ENCODE data around the gene MPPE1. TPM values are rescaled to one million over a fixed set of nuclear protein-coding genes. Genes with fewer than 3 reads are reported as not detected.
"Not testable (repeated sequence)": the region's sequence is repeated elsewhere in the genome, so short reads cannot be mapped to it uniquely, and the experiment has no call there.

MPPE1 gene
- total RNA-seq, 1 donor from 2014 or later: 37.5 TPM

- not testable (repeated sequence) for H3K27ac Mint-ChIP-seq; H3K4me3 Mint-ChIP-seq (ENCODE audit: low read depth); DNase-seq (ENCODE audit: low spot score); H3K9me3 Mint-ChIP-seq; H3K27me3 Mint-ChIP-seq (ENCODE audit: low read depth); H3K36me3 Mint-ChIP-seq (ENCODE audit: low read depth)
- intact Hi-C loops (cut with micrococcal nuclease): loop anchor here (5.0 to 10.0 kb wide), 2 partner anchors 90 to 848 kb away; partner anchors contain the start of genes CEP76 and PSMG2
- H3K4me1 Mint-ChIP-seq (ENCODE audit: low read depth): peaks cover 45% of the 10 kb centered on the region
These were observed 53.6 kb downstream of the MPPE1 start for GRCh38 chr18:11854554-11854953.

- intact Hi-C loops (cut with micrococcal nuclease): loop anchor here (1.0 to 10.0 kb wide), 4 partner anchors 57 to 850 kb away; partner anchors contain the start of genes CEP76, IMPA2, MPPE1 and PSMG2
- H3K27me3 Mint-ChIP-seq (ENCODE audit: low read depth): no peaks in the 10 kb centered on the region
- peak overlapping the region; percentile 100 for H3K4me3 Mint-ChIP-seq (ENCODE audit: low read depth)
- peaks cover 9% of the 10 kb centered on the region for H3K36me3 Mint-ChIP-seq (ENCODE audit: low read depth)
- peaks cover 29% of the 10 kb centered on the region for H3K4me1 Mint-ChIP-seq (ENCODE audit: low read depth)
- peak overlapping the region; percentile 100 for H3K27ac Mint-ChIP-seq
- no peaks in the 10 kb centered on the region for H3K9me3 Mint-ChIP-seq
- peak; percentile 54 for DNase-seq (ENCODE audit: low spot score)
These were observed 56.2 kb downstream of the MPPE1 start for GRCh38 chr18:11851806-11852337.

- Mint-ChIP-seq H3K27ac (peak within 1 kb of the TSS; percentile 100), H3K9me3 (no peaks in the 10 kb centered on the region), H3K36me3 (ENCODE audit: low read depth) (peaks cover 9% of the 10 kb centered on the region), H3K27me3 (ENCODE audit: low read depth) (no peaks in the 10 kb centered on the region), H3K4me1 (ENCODE audit: low read depth) (peaks cover 28% of the 10 kb centered on the region), H3K4me3 (ENCODE audit: low read depth) (peak within 1 kb of the TSS; percentile 100)
- DNase-seq (ENCODE audit: low spot score): peak; percentile 95
- intact Hi-C loops (cut with micrococcal nuclease): loop anchor here (1.0 to 10.0 kb wide), 4 partner anchors 58 to 851 kb away; partner anchors contain the start of genes CEP76, IMPA2, MPPE1 and PSMG2
These were observed 56.8 kb downstream of the MPPE1 start, which contains the start of gene CHMP1B for GRCh38 chr18:11851146-11851805. Gene CHMP1B, plus strand, starts transcription at chr18:11851413. Its CDS starts 99 bp downstream, at chr18:11851512.

- Mint-ChIP-seq H3K27ac (peak overlapping the region; percentile 100), H3K36me3 (ENCODE audit: low read depth) (peaks cover 9% of the 10 kb centered on the region), H3K4me1 (ENCODE audit: low read depth) (peaks cover 28% of the 10 kb centered on the region), H3K4me3 (ENCODE audit: low read depth) (peak overlapping the region; percentile 100), H3K27me3 (ENCODE audit: low read depth) (no peaks in the 10 kb centered on the region), H3K9me3 (no peaks in the 10 kb centered on the region)
- DNase-seq (ENCODE audit: low spot score): no peak
- intact Hi-C loops (cut with micrococcal nuclease): loop anchor here (1.0 to 10.0 kb wide), 4 partner anchors 58 to 852 kb away; partner anchors contain the start of genes CEP76, IMPA2, MPPE1 and PSMG2
These were observed 57.3 kb downstream of the MPPE1 start for GRCh38 chr18:11850821-11851145.

- intact Hi-C loops (cut with micrococcal nuclease): loop anchor here (2.0 to 10.0 kb wide), 3 partner anchors 59 to 852 kb away; partner anchors contain the start of genes CEP76, MPPE1 and PSMG2
- H3K4me1 Mint-ChIP-seq (ENCODE audit: low read depth): peaks cover 26% of the 10 kb centered on the region
These were observed 58.1 kb downstream of the MPPE1 start for GRCh38 chr18:11849841-11850634.

GRCh38 chr18:11849279-11849678 lies 58.8 kb downstream of the MPPE1 start:
- Mint-ChIP-seq H3K27me3 (ENCODE audit: low read depth) (peaks cover 3% of the 10 kb centered on the region), H3K9me3 (no peaks in the 10 kb centered on the region), H3K27ac (peak overlapping the region; percentile 6), H3K4me3 (ENCODE audit: low read depth) (no peak overlapping the region), H3K4me1 (ENCODE audit: low read depth) (peaks cover 24% of the 10 kb centered on the region), H3K36me3 (ENCODE audit: low read depth) (peaks cover 5% of the 10 kb centered on the region)
- intact Hi-C loops (cut with micrococcal nuclease): no loop called here
- DNase-seq (ENCODE audit: low spot score): no peak

More at GRCh38 chr18:11849841-11850634, 58.1 kb downstream of the MPPE1 start:
- peak overlapping the region; percentile 100 for H3K27ac Mint-ChIP-seq
- no peaks in the 10 kb centered on the region for H3K27me3 Mint-ChIP-seq (ENCODE audit: low read depth)
- peak; percentile 36 for DNase-seq (ENCODE audit: low spot score)
- H3K36me3 Mint-ChIP-seq (ENCODE audit: low read depth): peaks cover 9% of the 10 kb centered on the region
- H3K4me3 Mint-ChIP-seq (ENCODE audit: low read depth): peak overlapping the region; percentile 100
- H3K9me3 Mint-ChIP-seq: no peaks in the 10 kb centered on the region

- H3K4me1 Mint-ChIP-seq (ENCODE audit: low read depth): peaks cover 21% of the 10 kb centered on the region
- no peak overlapping the region for H3K4me3 Mint-ChIP-seq (ENCODE audit: low read depth)
- H3K36me3 Mint-ChIP-seq (ENCODE audit: low read depth): peaks cover 5% of the 10 kb centered on the region
- no peak overlapping the region for H3K27ac Mint-ChIP-seq
- DNase-seq (ENCODE audit: low spot score): no peak
- H3K27me3 Mint-ChIP-seq (ENCODE audit: low read depth): peaks cover 3% of the 10 kb centered on the region
- intact Hi-C loops (cut with micrococcal nuclease): no loop called here
- no peaks in the 10 kb centered on the region for H3K9me3 Mint-ChIP-seq
These were observed 60.3 kb downstream of the MPPE1 start for GRCh38 chr18:11847811-11848210.

- Mint-ChIP-seq H3K27ac (no peak overlapping the region), H3K4me3 (ENCODE audit: low read depth) (no peak overlapping the region), H3K36me3 (ENCODE audit: low read depth) (no peaks in the 10 kb centered on the region)
These were observed 62.5 kb downstream of the MPPE1 start for GRCh38 chr18:11845654-11846053.

GRCh38 chr18:11844436-11844835 lies 63.7 kb downstream of the MPPE1 start:
- Mint-ChIP-seq H3K36me3 (ENCODE audit: low read depth) (no peaks in the 10 kb centered on the region), H3K27ac (no peak overlapping the region), H3K4me3 (ENCODE audit: low read depth) (no peak overlapping the region), H3K27me3 (ENCODE audit: low read depth) (peaks cover 3% of the 10 kb centered on the region), H3K4me1 (ENCODE audit: low read depth) (no peaks in the 10 kb centered on the region), H3K9me3 (no peaks in the 10 kb centered on the region)
- DNase-seq (ENCODE audit: low spot score): no peak
- intact Hi-C loops (cut with micrococcal nuclease): no loop called here

More at GRCh38 chr18:11845654-11846053, 62.5 kb downstream of the MPPE1 start:
- intact Hi-C loops (cut with micrococcal nuclease): no loop called here
- Mint-ChIP-seq H3K9me3 (no peaks in the 10 kb centered on the region), H3K27me3 (ENCODE audit: low read depth) (peaks cover 3% of the 10 kb centered on the region), H3K4me1 (ENCODE audit: low read depth) (peaks cover 11% of the 10 kb centered on the region)
- DNase-seq (ENCODE audit: low spot score): no peak

- no peak for DNase-seq (ENCODE audit: low spot score)
- intact Hi-C loops (cut with micrococcal nuclease): no loop called here
- Mint-ChIP-seq H3K9me3 (no peaks in the 10 kb centered on the region), H3K4me3 (ENCODE audit: low read depth) (no peak overlapping the region), H3K36me3 (ENCODE audit: low read depth) (no peaks in the 10 kb centered on the region), H3K27ac (no peak overlapping the region), H3K27me3 (ENCODE audit: low read depth) (peaks cover 9% of the 10 kb centered on the region), H3K4me1 (ENCODE audit: low read depth) (no peaks in the 10 kb centered on the region)
These were observed 65.6 kb downstream of the MPPE1 start for GRCh38 chr18:11842562-11842961.

GRCh38 chr18:11840493-11840892 lies 67.6 kb downstream of the MPPE1 start:
- H3K9me3 Mint-ChIP-seq: no peaks in the 10 kb centered on the region
- H3K36me3 Mint-ChIP-seq (ENCODE audit: low read depth): no peaks in the 10 kb centered on the region
- intact Hi-C loops (cut with micrococcal nuclease): no loop called here
- peaks cover 9% of the 10 kb centered on the region for H3K27me3 Mint-ChIP-seq (ENCODE audit: low read depth)
- H3K27ac Mint-ChIP-seq: no peak overlapping the region
- H3K4me3 Mint-ChIP-seq (ENCODE audit: low read depth): no peak overlapping the region
- no peak for DNase-seq (ENCODE audit: low spot score)
- no peaks in the 10 kb centered on the region for H3K4me1 Mint-ChIP-seq (ENCODE audit: low read depth)

GRCh38 chr18:11839556-11839955 lies 68.6 kb downstream of the MPPE1 start:
- no peaks in the 10 kb centered on the region for H3K36me3 Mint-ChIP-seq (ENCODE audit: low read depth)
- no peaks in the 10 kb centered on the region for H3K9me3 Mint-ChIP-seq
- no peak overlapping the region for H3K27ac Mint-ChIP-seq
- peaks cover 9% of the 10 kb centered on the region for H3K27me3 Mint-ChIP-seq (ENCODE audit: low read depth)
- intact Hi-C loops (cut with micrococcal nuclease): no loop called here
- H3K4me1 Mint-ChIP-seq (ENCODE audit: low read depth): no peaks in the 10 kb centered on the region
- H3K4me3 Mint-ChIP-seq (ENCODE audit: low read depth): no peak overlapping the region
- no peak for DNase-seq (ENCODE audit: low spot score)
